IMR-90 (cell line): ENCODE results near the gene SELENOO. TPM values are rescaled to one million over a fixed set of nuclear protein-coding genes. Genes with fewer than 3 reads are reported as not detected.

ENCODE experiments used
- ATAC-seq: fragments of 200-7000 bp; cut with Tn5 transposase; 2 replicates; pipeline ENCODE4 v1.9.1; 2020; ENCODE audit warnings: low read depth, mild to moderate bottlenecking, moderate library complexity
- BruUV-seq: library from RNA; stranded (reverse); fragments of 400-500 nt; replicated peaks from 2 replicates; lab custom pipeline; 2021; lab: Mats Ljungman, UMichigan
- CTCF ChIA-PET: fragments of 300-600 bp; formaldehyde crosslinking; extraction: SDS; loops from one replicate; lab custom pipeline; 2021; ENCODE audit warnings: antibody characterized with exemption; lab: Yijun Ruan, JAX
- POLR2A ChIA-PET: fragments of 300-600 bp; sonication (Branson Sonifier 250); formaldehyde crosslinking; loops from one replicate; lab custom pipeline; 2022; ENCODE audit warnings: antibody characterized with exemption; ENCODE audit not compliant: unreplicated experiment; lab: Charles Lee
- DNase-seq: peaks from one replicate; pipeline ENCODE4 v3.0.0; 2013
- H2AFZ ChIP-seq: replicated peaks from 2 replicates; pipeline ENCODE3; 2013; ENCODE audit warnings: low read length, mild to moderate bottlenecking; ENCODE audit not compliant: poor library complexity
- H2AK5ac ChIP-seq: 2 replicates; pipeline ENCODE4 v1.6.1; 2013; ENCODE audit warnings: low read depth, low read length, inconsistent platforms
- H2AK9ac ChIP-seq: replicated peaks from 2 replicates; pipeline ENCODE3; 2013; ENCODE audit warnings: mild to moderate bottlenecking, low read depth, low read length, moderate library complexity; ENCODE audit not compliant: poor library complexity
- H2BK120ac ChIP-seq: 2 replicates; pipeline ENCODE4 v1.6.1; 2013; ENCODE audit warnings: low read depth, low read length, inconsistent platforms
- H2BK15ac ChIP-seq: 3 replicates; pipeline ENCODE4 v1.6.1; 2013; ENCODE audit warnings: low read depth, low read length, inconsistent platforms
- H2BK20ac ChIP-seq: 2 replicates; pipeline ENCODE4 v1.6.1; 2013; ENCODE audit warnings: low read depth, mild to moderate bottlenecking, inconsistent platforms, low read length, moderate library complexity
- H2BK5ac ChIP-seq: 2 replicates; pipeline ENCODE4 v1.6.1; 2013; ENCODE audit warnings: mild to moderate bottlenecking, low read depth, low read length, inconsistent platforms; ENCODE audit not compliant: poor library complexity, severe bottlenecking
- H3K14ac ChIP-seq: replicated peaks from 2 replicates; pipeline ENCODE4 v1.6.1; 2013; ENCODE audit warnings: low read depth, low read length, inconsistent platforms
- H3K18ac ChIP-seq: 2 replicates; pipeline ENCODE4 v1.6.1; 2013; ENCODE audit warnings: low read depth, low read length, control low read depth
- H3K23ac ChIP-seq: 2 replicates; pipeline ENCODE4 v1.6.1; 2013; ENCODE audit warnings: low read depth, low read length, inconsistent platforms
- H3K27ac ChIP-seq: 2 replicates; pipeline ENCODE4 v1.5.1; 2013; ENCODE audit warnings: mild to moderate bottlenecking, control low read depth, low read length; ENCODE audit not compliant: insufficient read depth
- H3K27me3 ChIP-seq: 2 replicates; pipeline ENCODE4 v1.6.1; 2013; ENCODE audit warnings: low read length; ENCODE audit not compliant: control insufficient read depth, insufficient read depth
- H3K36me3 ChIP-seq: 2 replicates; pipeline ENCODE4 v1.6.1; 2013; ENCODE audit warnings: low read length, mixed read lengths; ENCODE audit not compliant: control insufficient read depth, insufficient read depth
- H3K4ac ChIP-seq: 2 replicates; pipeline ENCODE4 v1.6.1; 2013; ENCODE audit warnings: low read depth, low read length, inconsistent platforms
- H3K4me1 ChIP-seq: 2 replicates; pipeline ENCODE4 v1.6.1; 2013; ENCODE audit warnings: low read length, mixed read lengths; ENCODE audit not compliant: control insufficient read depth, insufficient read depth
- H3K4me2 ChIP-seq: 2 replicates; pipeline ENCODE4 v1.6.1; 2013; ENCODE audit warnings: low read depth, mild to moderate bottlenecking, control low read depth, low read length, moderate library complexity
- H3K4me3 ChIP-seq: 2 replicates; pipeline ENCODE4 v1.5.1; 2013; ENCODE audit warnings: low read depth, mild to moderate bottlenecking, control low read depth, low read length, moderate library complexity; ENCODE audit not compliant: insufficient read depth
- H3K56ac ChIP-seq: 2 replicates; pipeline ENCODE4 v1.6.1; 2013; ENCODE audit warnings: low read length, inconsistent platforms; ENCODE audit not compliant: insufficient read depth; ENCODE audit errors: extremely low read depth
- H3K79me1 ChIP-seq, 2 experiments: 2 replicates each; pipeline ENCODE4 v1.6.1; 2013; ENCODE audit warnings: low read length in 2 of 2, inconsistent platforms in 1 of 2, low read depth in 1 of 2
- H3K9ac ChIP-seq: 2 replicates; pipeline ENCODE4 v1.6.1; 2013; ENCODE audit warnings: low read depth, low read length, control low read depth
- H3K9me1 ChIP-seq: 2 replicates; pipeline ENCODE4 v1.6.1; 2013; ENCODE audit warnings: low read length, inconsistent platforms; ENCODE audit not compliant: insufficient read depth
- H3K9me3 ChIP-seq: 2 replicates; pipeline ENCODE4 v1.6.1; 2013; ENCODE audit warnings: low read length; ENCODE audit not compliant: control insufficient read depth, insufficient read depth
- H4K20me1 ChIP-seq: 2 replicates; pipeline ENCODE4 v1.6.1; 2013; ENCODE audit warnings: low read length, inconsistent platforms; ENCODE audit not compliant: insufficient read depth
- H4K5ac ChIP-seq: 2 replicates; pipeline ENCODE4 v1.6.1; 2013; ENCODE audit warnings: mild to moderate bottlenecking, low read depth, low read length, control low read depth
- H4K8ac ChIP-seq, 2 experiments: 2 replicates each; pipeline ENCODE4 v1.6.1; 2013; ENCODE audit warnings: low read depth in 2 of 2, low read length in 2 of 2, control low read depth in 1 of 2, inconsistent platforms in 1 of 2
- H4K91ac ChIP-seq: 2 replicates; pipeline ENCODE4 v1.6.1; 2013; ENCODE audit warnings: low read depth, low read length, inconsistent platforms; ENCODE audit not compliant: insufficient read depth
- BHLHE40 ChIP-seq: fragments of 150-350 bp; IDR thresholded peaks from 2 replicates; pipeline ENCODE4 v1.6.1; 2016; ENCODE audit warnings: mild to moderate bottlenecking, low read depth, low read length
- FOS ChIP-seq: fragments of 150-350 bp; IDR thresholded peaks from 2 replicates; pipeline ENCODE4 v1.6.1; 2016; ENCODE audit warnings: low read depth, low read length
- MXI1 ChIP-seq: IDR thresholded peaks from 2 replicates; pipeline ENCODE4 v1.6.1; 2012; ENCODE audit warnings: low read depth, mild to moderate bottlenecking, low read length, moderate library complexity, borderline replicate concordance
- NFE2L2 ChIP-seq: fragments of 150-350 bp; IDR thresholded peaks from 2 replicates; pipeline ENCODE4 v1.6.1; 2016; ENCODE audit warnings: low read depth, mild to moderate bottlenecking, low read length
- POLR2A ChIP-seq: IDR thresholded peaks from 2 replicates; pipeline ENCODE4 v1.6.1; 2012; ENCODE audit warnings: mild to moderate bottlenecking, low read depth, low read length
- RAD21 ChIP-seq: IDR thresholded peaks from 2 replicates; pipeline ENCODE4 v1.6.1; 2012; ENCODE audit warnings: low read length, improper control_type of control experiment
- RCOR1 ChIP-seq: IDR thresholded peaks from 2 replicates; pipeline ENCODE4 v1.6.1; 2012; ENCODE audit warnings: mild to moderate bottlenecking, low read length, improper control_type of control experiment; ENCODE audit not compliant: insufficient replicate concordance
- RFX5 ChIP-seq: IDR thresholded peaks from 2 replicates; pipeline ENCODE4 v1.8.0; 2012; ENCODE audit warnings: low read depth, mild to moderate bottlenecking, low read length, moderate library complexity
- SMC3 ChIP-seq: fragments of 150-350 bp; IDR thresholded peaks from 2 replicates; pipeline ENCODE4 v1.6.1; 2016; ENCODE audit warnings: low read depth, mild to moderate bottlenecking, antibody characterized with exemption, low read length, moderate library complexity
- WGBS, 2 experiments: methylation state at CpG; one replicate each; pipeline versions ENCODE4 v1.1.5 to v1.1.7; 2013; ENCODE audit warnings: missing lambda C conversion rate in 2 of 2; ENCODE audit not compliant: insufficient read length in 1 of 2; ENCODE audit errors: extremely low coverage in 2 of 2; 5-methylcytosine and 5-hydroxymethylcytosine counted together
- dilution Hi-C: fragments of 300-500 bp; cut with HindIII; formaldehyde crosslinking; loops from one replicate; pipeline ENCODE4 v1.14.3; 2018; ENCODE audit warnings: low sequenced_read_pairs; ENCODE audit not compliant: unreplicated experiment
- in situ Hi-C: fragments of 300-500 bp; cut with MboI; formaldehyde crosslinking; loops from 3 replicates; pipeline ENCODE4 v1.14.3; 2019; ENCODE audit warnings: low sequenced_read_pairs, inconsistent platforms, mixed read lengths
- intact Hi-C: fragments of 100-400 bp; cut with micrococcal nuclease; formaldehyde crosslinking; loops from 2 replicates; pipeline ENCODE4 v1.10.0; 2022
- polyA plus RNA-seq, 3 experiments: library from polyadenylated mRNA; depleted of rRNA; stranded (reverse); fragments of >200 nt; gene quantifications; 2 replicates each; pipeline ENCODE4 v1.2.3, GENCODE V29; 2012; ENCODE audit warnings: low replicate concordance in 1 of 3
- total RNA-seq: library from RNA; depleted of rRNA; stranded (reverse); fragments of >200 nt; gene quantifications from 2 replicates; pipeline ENCODE4 v1.2.3, GENCODE V29; 2012
- TF ChIP-seq, protein P1 (sequence below): conservative IDR thresholded peaks from 2 replicates; pipeline ENCODE4 v1.5.1; 2012; ENCODE audit warnings: mild to moderate bottlenecking, low read depth, low read length, improper control_type of control experiment

SELENOO gene
- total and polyA plus RNA-seq, 2 of the 4 experiments (the other 2 are of a cell fraction), result 10.4 to 21.4 TPM

DNA sequence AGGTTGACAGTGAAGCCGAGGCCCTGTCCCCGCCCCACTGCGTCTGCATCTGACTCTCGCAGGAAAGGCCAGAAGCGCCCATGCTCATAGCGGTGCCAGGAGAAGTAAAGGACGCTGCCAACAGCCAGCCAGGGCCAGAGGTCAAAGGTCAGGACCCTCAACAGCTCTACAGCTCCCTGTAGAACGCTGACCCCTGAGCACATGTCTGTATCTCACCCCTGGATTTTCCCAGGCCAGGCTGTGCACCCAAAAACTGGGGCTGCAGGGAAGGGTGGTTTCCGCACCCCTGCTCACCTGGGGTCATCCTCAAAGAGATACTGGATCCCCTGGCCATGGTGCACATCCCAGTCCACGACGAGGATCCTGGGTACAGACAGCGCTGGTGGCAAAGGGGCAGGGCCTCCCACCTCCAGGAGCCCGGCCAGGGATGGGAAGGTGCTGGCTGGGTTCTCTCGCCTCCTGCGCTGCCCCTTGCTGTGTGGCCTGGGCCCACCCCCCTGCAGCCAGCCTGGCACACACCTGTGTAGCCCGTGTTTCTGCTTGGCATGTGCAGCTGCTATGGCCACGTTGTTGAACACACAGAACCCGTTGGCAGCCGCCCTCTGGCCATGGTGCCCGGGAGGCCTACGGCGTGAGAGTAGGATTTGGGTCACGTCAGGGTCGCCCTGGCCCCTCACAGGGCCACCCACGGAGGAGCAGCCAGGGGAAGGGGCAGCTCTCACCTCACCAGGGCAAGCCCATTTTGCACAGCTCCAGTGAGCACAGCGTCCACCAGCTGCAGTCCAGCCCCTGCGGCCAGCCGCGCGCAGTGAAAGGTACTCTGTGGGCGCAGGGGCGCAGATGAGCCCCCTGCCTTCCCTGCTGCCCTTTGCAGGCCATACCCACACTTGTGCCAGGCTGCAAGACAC lies 48.8 kb downstream of the SELENOO start:
- Histone ChIP-seq H3K14ac (no peak overlapping the region), H3K4me3 (no peak overlapping the region), H3K4me1 (peaks cover 15% of the 10 kb centered on the region), H2AK5ac (peak overlapping the region; percentile 77), H2AK9ac (peak overlapping the region; percentile 55), H3K79me1 (peaks cover 9 to 42% of the 10 kb centered on the region in 2 experiments; a peak in 3 of 4 replicates), H4K8ac (no peak overlapping the region), H3K27ac (peak overlapping the region; percentile 28; the same call in 1 of the 2 replicates), H4K20me1 (peaks cover 21% of the 10 kb centered on the region), H3K27me3 (no peaks in the 10 kb centered on the region), H2BK20ac (no peak overlapping the region), H4K91ac (no peak overlapping the region), H2AFZ (peak overlapping the region; percentile 56), H3K9me3 (no peaks in the 10 kb centered on the region), H2BK5ac (peak overlapping the region; percentile 6), H3K9me1 (0 out of 2 replicates have a peak, but pooled peaks cover 3% of the 10 kb centered on the region), H3K4ac (0 out of 2 replicates have a peak overlapping the region, but pooled peaks have one; percentile 7), H3K56ac (no peak overlapping the region), H2BK15ac (no peak overlapping the region), H3K9ac (peak overlapping the region; percentile 82; the same call in 1 of the 2 replicates), H4K5ac (no peak overlapping the region), H3K23ac (no peak overlapping the region), H3K18ac (no peak overlapping the region), H3K36me3 (peaks cover 32% of the 10 kb centered on the region), H3K4me2 (peak overlapping the region; percentile 64), H2BK120ac (no peak overlapping the region)
- no peak for DNase-seq
- ATAC-seq, result no peak
- BruUV-seq, result no TSS peak
- WGBS, 2 experiments, result 88% methylated on average over 23 of the region's 32 CpGs; no CpG with 5 or more reads in 1 of the 2 experiments
- in situ Hi-C loops (loop anchor here (5.0 kb wide), 1 partner anchor 78 kb away; the partner anchor contains the start of gene DENND6B), dilution Hi-C loops (no loop called here), intact Hi-C loops (no loop called here)
- TF ChIP-seq BHLHE40 (no peak), RFX5 (no peak), POLR2A (no peak), MXI1 (no peak), RAD21 (no peak), SMC3 (no peak), FOS (no peak), RCOR1 (no peak), NFE2L2 (no peak)
- TF ChIP-seq, protein P1, sequence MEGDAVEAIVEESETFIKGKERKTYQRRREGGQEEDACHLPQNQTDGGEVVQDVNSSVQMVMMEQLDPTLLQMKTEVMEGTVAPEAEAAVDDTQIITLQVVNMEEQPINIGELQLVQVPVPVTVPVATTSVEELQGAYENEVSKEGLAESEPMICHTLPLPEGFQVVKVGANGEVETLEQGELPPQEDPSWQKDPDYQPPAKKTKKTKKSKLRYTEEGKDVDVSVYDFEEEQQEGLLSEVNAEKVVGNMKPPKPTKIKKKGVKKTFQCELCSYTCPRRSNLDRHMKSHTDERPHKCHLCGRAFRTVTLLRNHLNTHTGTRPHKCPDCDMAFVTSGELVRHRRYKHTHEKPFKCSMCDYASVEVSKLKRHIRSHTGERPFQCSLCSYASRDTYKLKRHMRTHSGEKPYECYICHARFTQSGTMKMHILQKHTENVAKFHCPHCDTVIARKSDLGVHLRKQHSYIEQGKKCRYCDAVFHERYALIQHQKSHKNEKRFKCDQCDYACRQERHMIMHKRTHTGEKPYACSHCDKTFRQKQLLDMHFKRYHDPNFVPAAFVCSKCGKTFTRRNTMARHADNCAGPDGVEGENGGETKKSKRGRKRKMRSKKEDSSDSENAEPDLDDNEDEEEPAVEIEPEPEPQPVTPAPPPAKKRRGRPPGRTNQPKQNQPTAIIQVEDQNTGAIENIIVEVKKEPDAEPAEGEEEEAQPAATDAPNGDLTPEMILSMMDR, result no peak
- CTCF ChIA-PET, result no interaction called here
- POLR2A ChIA-PET, result no interaction called here
